SH-SY5Y (cell line): ENCODE results near the gene KCTD16.

ENCODE experiments used
- GATA2 ChIP-seq: IDR thresholded peaks from 2 replicates; pipeline ENCODE4 v1.6.1; 2011; ENCODE audit warnings: mild to moderate bottlenecking, low read depth, low read length
- GATA3 ChIP-seq: IDR thresholded peaks from 2 replicates; pipeline ENCODE4 v1.6.1; 2011; ENCODE audit warnings: low read depth, mild to moderate bottlenecking, low read length, moderate library complexity

- TF ChIP-seq GATA2 (no peak), GATA3 (no peak)
Measured at GRCh38 chr5:144487207-144487606, 316.5 kb downstream of the KCTD16 start.
